ENCODE data around the gene SCAMP3. TPM values are rescaled to one million over a fixed set of nuclear protein-coding genes. Genes with fewer than 3 reads are reported as not detected.
"Not testable (repeated sequence)": the region's sequence is repeated elsewhere in the genome, so short reads cannot be mapped to it uniquely, and the experiment has no call there.

The SCAMP3 gene
- polyA plus RNA-seq, 1 donor (not counting 4 experiments of a cell fraction or from before 2014, with no cell fraction given) = 72.1 TPM

- H3K79me2 ChIP-seq (ENCODE audit: control insufficient read depth, insufficient read depth, low read length); H3K4me2 ChIP-seq (ENCODE audit: control insufficient read depth, extremely low read depth, insufficient read depth, low read depth, low read length); H3K4me1 ChIP-seq (ENCODE audit: control insufficient read depth, extremely low read depth, insufficient read depth, low read length); H3K27ac ChIP-seq (ENCODE audit: control insufficient read depth, insufficient read depth, low read length); dilution Hi-C loops (cut with MboI; ENCODE audit: extremely low pct_ligation_motif_present, low sequenced_read_pairs); H3K9ac ChIP-seq (ENCODE audit: control insufficient read depth, extremely low read depth, insufficient read depth, low read length); H3K27me3 ChIP-seq (ENCODE audit: control insufficient read depth, extremely low read depth, insufficient read depth, low read length); H3K36me3 ChIP-seq (ENCODE audit: control insufficient read depth in 2 of 2, extremely low read depth in 1 of 2, insufficient read depth in 2 of 2, low read length in 2 of 2); H4K20me1 ChIP-seq (ENCODE audit: control insufficient read depth, extremely low read depth, insufficient read depth, low read length); H3K4me3 ChIP-seq (ENCODE audit: control insufficient read depth in 2 of 3, extremely low read depth in 1 of 3, insufficient read depth in 2 of 3, low read depth in 1 of 3, low read length in 3 of 3); H3K9me1 ChIP-seq (ENCODE audit: control insufficient read depth, extremely low read depth, insufficient read depth, low read length); H3K9me3 ChIP-seq (ENCODE audit: control insufficient read depth, low read depth, low read length); H2AFZ ChIP-seq (ENCODE audit: control insufficient read depth, low read length); FAIRE-seq; DNase-seq (ENCODE audit: low read depth, low spot score): not testable (repeated sequence)
Observed at GRCh38 chr1:155232001-155232978, 29.9 kb downstream of the SCAMP3 start.

- H3K4me2 ChIP-seq (ENCODE audit: control insufficient read depth, extremely low read depth, insufficient read depth, low read depth, low read length); H2AFZ ChIP-seq (ENCODE audit: control insufficient read depth, low read length); H3K36me3 ChIP-seq (ENCODE audit: control insufficient read depth in 2 of 2, extremely low read depth in 1 of 2, insufficient read depth in 2 of 2, low read length in 2 of 2); H3K9ac ChIP-seq (ENCODE audit: control insufficient read depth, extremely low read depth, insufficient read depth, low read length); H3K9me1 ChIP-seq (ENCODE audit: control insufficient read depth, extremely low read depth, insufficient read depth, low read length); dilution Hi-C loops (cut with MboI; ENCODE audit: extremely low pct_ligation_motif_present, low sequenced_read_pairs); H4K20me1 ChIP-seq (ENCODE audit: control insufficient read depth, extremely low read depth, insufficient read depth, low read length); FAIRE-seq; H3K79me2 ChIP-seq (ENCODE audit: control insufficient read depth, insufficient read depth, low read length); H3K4me3 ChIP-seq (ENCODE audit: control insufficient read depth in 2 of 3, extremely low read depth in 1 of 3, insufficient read depth in 2 of 3, low read depth in 1 of 3, low read length in 3 of 3); DNase-seq (ENCODE audit: low read depth, low spot score); H3K9me3 ChIP-seq (ENCODE audit: control insufficient read depth, low read depth, low read length); H3K27ac ChIP-seq (ENCODE audit: control insufficient read depth, insufficient read depth, low read length); H3K27me3 ChIP-seq (ENCODE audit: control insufficient read depth, extremely low read depth, insufficient read depth, low read length): not testable (repeated sequence)
- H3K4me1 ChIP-seq (ENCODE audit: control insufficient read depth, extremely low read depth, insufficient read depth, low read length) = peaks cover 11% of the 10 kb centered on the region
Observed at GRCh38 chr1:155231302-155231701, 30.9 kb downstream of the SCAMP3 start.

GRCh38 chr1:155228096-155228427, 34.1 kb downstream of the SCAMP3 start:
- no peak for FAIRE-seq
- H3K27ac ChIP-seq (ENCODE audit: control insufficient read depth, insufficient read depth, low read length) = peak overlapping the region; percentile 87
- H3K4me2 ChIP-seq (ENCODE audit: control insufficient read depth, extremely low read depth, insufficient read depth, low read depth, low read length) = peak overlapping the region; percentile 87
- no peaks in the 10 kb centered on the region for H3K9me3 ChIP-seq (ENCODE audit: control insufficient read depth, low read depth, low read length)
- peaks cover 3% of the 10 kb centered on the region for H3K9me1 ChIP-seq (ENCODE audit: control insufficient read depth, extremely low read depth, insufficient read depth, low read length)
- H3K79me2 ChIP-seq (ENCODE audit: control insufficient read depth, insufficient read depth, low read length) = peaks cover 13% of the 10 kb centered on the region
- no peaks in the 10 kb centered on the region for H3K27me3 ChIP-seq (ENCODE audit: control insufficient read depth, extremely low read depth, insufficient read depth, low read length)
- no peaks in the 10 kb centered on the region for H4K20me1 ChIP-seq (ENCODE audit: control insufficient read depth, extremely low read depth, insufficient read depth, low read length)
- H2AFZ ChIP-seq (ENCODE audit: control insufficient read depth, low read length) = peak overlapping the region; percentile 98
- no peak for DNase-seq (ENCODE audit: low read depth, low spot score)
- H3K9ac ChIP-seq (ENCODE audit: control insufficient read depth, extremely low read depth, insufficient read depth, low read length) = peak overlapping the region; percentile 80
- H3K4me1 ChIP-seq (ENCODE audit: control insufficient read depth, extremely low read depth, insufficient read depth, low read length) = peaks cover 37% of the 10 kb centered on the region
- H3K4me3 ChIP-seq (ENCODE audit: control insufficient read depth in 2 of 3, extremely low read depth in 1 of 3, insufficient read depth in 2 of 3, low read depth in 1 of 3, low read length in 3 of 3) = peak overlapping the region in 2 of 3 experiments; percentile 78 to 94
- dilution Hi-C loops (cut with MboI; ENCODE audit: extremely low pct_ligation_motif_present, low sequenced_read_pairs) = no loop called here
- no peak for TF ChIP-seq EZH2 (IDR thresholded peaks at IDR 0.05; ENCODE audit: low read length)
- no peak for TF ChIP-seq CTCF (optimal IDR thresholded peaks at IDR 0.05 in 1 of 3, IDR thresholded peaks at IDR 0.05 in 1 of 3, conservative IDR thresholded peaks at IDR 0.05 in 1 of 3; ENCODE audit: extremely low read depth in 1 of 3, insufficient read depth in 2 of 3, low read length in 3 of 3)
- H3K36me3 ChIP-seq (ENCODE audit: control insufficient read depth in 2 of 2, extremely low read depth in 1 of 2, insufficient read depth in 2 of 2, low read length in 2 of 2) = no peaks in the 10 kb centered on the region

Data from keratinocyte (primary cell).